ENCODE data around the gene INPP5K.
A peak's percentile ranks its signal among the peaks of the same experiment; 100 is the strongest.
"Not testable (repeated sequence)": the region's sequence is repeated elsewhere in the genome, so short reads cannot be mapped to it uniquely, and the experiment has no call there.

Gene INPP5K

GRCh38 chr17:1546292-1546922, 30.0 kb upstream of the INPP5K start:
- no peak for DNase-seq (ENCODE audit: low read depth)

- DNase-seq (ENCODE audit: low read depth): no peak
Measured at GRCh38 chr17:1545618-1546017, 29.2 kb upstream of the INPP5K start.

- no peak for DNase-seq (ENCODE audit: low read depth)
Measured at GRCh38 chr17:1542316-1542715, 25.9 kb upstream of the INPP5K start.

- no peak for DNase-seq (ENCODE audit: low read depth)
Measured at GRCh38 chr17:1541367-1541904, 25.0 kb upstream of the INPP5K start.

GRCh38 chr17:1539811-1540210, 23.4 kb upstream of the INPP5K start:
- DNase-seq (ENCODE audit: low read depth): no peak

GRCh38 chr17:1535737-1536136, 19.3 kb upstream of the INPP5K start:
- no peak for DNase-seq (ENCODE audit: low read depth)

GRCh38 chr17:1533661-1534325, 17.4 kb upstream of the INPP5K start:
- DNase-seq (ENCODE audit: low read depth): no peak

GRCh38 chr17:1532836-1533602, 16.6 kb upstream of the INPP5K start:
- no peak for DNase-seq (ENCODE audit: low read depth)

GRCh38 chr17:1529863-1530262, 13.5 kb upstream of the INPP5K start:
- no peak for DNase-seq (ENCODE audit: low read depth)

GRCh38 chr17:1526876-1527275, 10.5 kb upstream of the INPP5K start:
- DNase-seq (ENCODE audit: low read depth): not testable (repeated sequence)

GRCh38 chr17:1522626-1523025, 6.2 kb upstream of the INPP5K start:
- DNase-seq (ENCODE audit: low read depth): no peak

GRCh38 chr17:1521086-1521640, 4.8 kb upstream of the INPP5K start:
- no peak for DNase-seq (ENCODE audit: low read depth)

- DNase-seq (ENCODE audit: low read depth): no peak
Measured at GRCh38 chr17:1519678-1520077, 3.3 kb upstream of the INPP5K start.

- DNase-seq (ENCODE audit: low read depth): no peak
Measured at GRCh38 chr17:1518410-1518809, 2.0 kb upstream of the INPP5K start.

GRCh38 chr17:1515640-1516387, 598 bp downstream of the INPP5K start:
- DNase-seq (ENCODE audit: low read depth): peak; percentile 42

- no peak for DNase-seq (ENCODE audit: low read depth)
Measured at GRCh38 chr17:1512351-1512750, 4.1 kb downstream of the INPP5K start.

GRCh38 chr17:1511756-1512321, 4.6 kb downstream of the INPP5K start:
- no peak for DNase-seq (ENCODE audit: low read depth)

GRCh38 chr17:1511290-1511689, 5.1 kb downstream of the INPP5K start:
- DNase-seq (ENCODE audit: low read depth): no peak

- DNase-seq (ENCODE audit: low read depth): no peak
Measured at GRCh38 chr17:1509290-1509881, 7.0 kb downstream of the INPP5K start.

GRCh38 chr17:1508709-1509108, 7.7 kb downstream of the INPP5K start:
- DNase-seq (ENCODE audit: low read depth): not testable (repeated sequence)

GRCh38 chr17:1506649-1507267, 9.7 kb downstream of the INPP5K start:
- no peak for DNase-seq (ENCODE audit: low read depth)
